Thymus (tissue), 11 donors: ENCODE data around the gene ZNF101. TPM values are rescaled to one million over a fixed set of nuclear protein-coding genes. Genes with fewer than 3 reads are reported as not detected.

ENCODE experiments used
- DNase-seq, 9 donors: peaks; one replicate each; pipeline ENCODE4 v3.0.0-alpha.2; 2013; ENCODE audit warnings: low spot score in 9 of 9, low read depth in 6 of 9, missing footprints in 1 of 9
- H3K27ac ChIP-seq, 2 donors: one replicate each; pipeline ENCODE4 v1.5.1; 2013; ENCODE audit warnings: control low read depth in 1 of 2, low read depth in 1 of 2, low read length in 1 of 2, mild to moderate bottlenecking in 1 of 2, moderate library complexity in 1 of 2
- H3K27me3 ChIP-seq, 2 donors: one replicate each; pipeline ENCODE4 v1.5.1; 2013; ENCODE audit warnings: low read length in 1 of 2; ENCODE audit not compliant: control insufficient read depth in 2 of 2, insufficient read depth in 1 of 2
- H3K36me3 ChIP-seq, 2 donors: one replicate each; pipeline ENCODE4 v1.5.1; 2013; ENCODE audit warnings: low read length in 1 of 2, mild to moderate bottlenecking in 1 of 2, moderate library complexity in 1 of 2; ENCODE audit not compliant: control insufficient read depth in 2 of 2, insufficient read depth in 2 of 2
- H3K4me1 ChIP-seq, 2 donors: one replicate each; pipeline ENCODE4 v1.5.1; 2013; ENCODE audit warnings: low read length in 2 of 2; ENCODE audit not compliant: control insufficient read depth in 2 of 2, insufficient read depth in 2 of 2
- H3K4me3 ChIP-seq, 2 donors: one replicate each; pipeline ENCODE4 v1.5.1; 2013; ENCODE audit warnings: low read length in 2 of 2, control low read depth in 1 of 2, mild to moderate bottlenecking in 1 of 2
- H3K9me3 ChIP-seq, 2 donors: one replicate each; pipeline ENCODE4 v1.5.1; 2013; ENCODE audit warnings: low read length in 1 of 2, mild to moderate bottlenecking in 1 of 2; ENCODE audit not compliant: control insufficient read depth in 2 of 2, insufficient read depth in 1 of 2
- WGBS: extraction: QIAGEN DNeasy Blood & Tissue Kit; methylation state at CpG from one replicate; pipeline ENCODE4 v1.1.7; 2013; 5-methylcytosine and 5-hydroxymethylcytosine counted together
- polyA plus RNA-seq: library from polyadenylated mRNA; stranded (reverse); fragments of 200-250 nt; gene quantifications from one replicate; pipeline ENCODE4 v1.2.3, GENCODE V29; 2013
- total RNA-seq: library from RNA; stranded (reverse); fragments of 120-200 nt; gene quantifications from one replicate; pipeline ENCODE4 v1.2.4, GENCODE V29; 2013
- donor health status: healthy.

Gene ZNF101
- total and polyA plus RNA-seq, 2 donors = 37.8 to 66.6 TPM

DNA sequence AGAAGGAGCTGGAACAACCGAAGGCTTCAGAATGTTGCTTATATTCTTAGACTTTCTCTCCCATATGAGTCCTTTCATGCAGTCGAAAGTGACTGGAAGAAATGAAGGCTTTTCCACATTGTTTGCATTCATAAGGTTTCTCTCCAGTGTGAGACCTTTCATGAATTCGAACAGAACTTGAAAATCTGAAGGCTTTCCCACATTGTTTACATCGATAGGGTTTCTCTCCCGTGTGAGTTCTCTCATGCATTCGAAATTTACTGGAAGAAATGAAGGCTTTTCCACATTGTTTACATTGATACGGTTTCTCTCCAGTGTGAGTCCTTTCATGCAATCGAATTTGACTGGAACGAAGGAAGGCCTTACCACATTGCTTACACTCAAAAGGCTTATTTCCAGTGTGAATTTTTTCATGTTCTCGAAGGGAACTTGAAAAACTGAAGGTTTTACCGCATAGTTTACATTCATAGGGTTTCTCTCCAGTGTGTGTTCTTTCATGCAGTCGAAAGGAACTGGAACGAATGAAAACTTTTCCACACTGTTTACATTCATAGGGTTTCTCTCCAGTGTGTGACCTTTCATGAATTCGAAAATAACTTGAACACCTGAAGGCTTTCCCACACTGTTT lies 42.8 kb downstream of the ZNF101 start:
- peaks cover 33 to 51% of the 10 kb centered on the region in 2 donors for H3K9me3 ChIP-seq

DNA sequence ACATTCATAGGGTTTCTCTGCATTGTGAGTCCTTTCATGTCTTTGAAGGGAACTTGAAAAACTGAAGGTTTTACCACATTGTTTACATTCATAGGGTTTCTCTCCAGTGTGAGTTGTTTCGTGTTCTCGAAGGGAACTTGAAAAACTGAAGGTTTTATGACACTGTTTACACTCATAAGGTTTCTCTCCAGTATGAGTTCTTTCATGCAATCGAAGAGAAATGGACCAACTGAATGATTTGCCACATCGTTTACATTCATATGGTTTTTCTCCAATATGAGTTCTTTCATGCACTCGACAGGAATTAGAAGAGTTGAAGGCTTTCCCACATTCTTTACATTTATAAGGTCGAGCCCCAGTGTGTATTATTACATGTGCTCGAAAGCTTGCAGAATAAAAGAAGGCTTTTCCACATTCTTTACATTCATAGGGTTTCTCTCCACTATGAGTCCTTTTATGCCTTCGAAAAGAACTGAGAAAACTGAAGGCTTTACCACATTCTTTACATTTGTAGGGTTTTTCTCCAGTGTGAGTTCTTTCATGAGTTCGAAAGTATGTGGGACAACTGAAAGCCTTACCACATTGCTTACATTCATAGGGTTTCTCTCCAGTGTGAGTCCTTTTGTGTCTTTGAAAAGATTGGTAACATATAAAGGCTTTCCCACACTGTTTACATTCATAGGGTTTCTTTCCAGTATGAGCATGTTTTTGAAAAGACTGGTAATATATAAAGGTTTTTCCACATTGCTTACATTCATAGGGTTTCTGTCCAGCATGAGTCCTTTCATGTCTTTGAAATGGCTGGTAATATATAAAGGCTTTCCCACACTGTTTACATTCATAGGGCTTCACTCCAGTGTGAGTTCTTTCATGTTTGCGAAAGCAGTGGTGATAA lies 43.5 kb downstream of the ZNF101 start:
- no peak overlapping the region for H3K27ac ChIP-seq
- WGBS = 96% methylated on average over 10 of the region's 10 CpGs
- no peaks in the 10 kb centered on the region for H3K4me1 ChIP-seq
- H3K36me3 ChIP-seq = peaks cover 20 to 46% of the 10 kb centered on the region in 2 donors
- no peaks in the 10 kb centered on the region for H3K27me3 ChIP-seq
- H3K9me3 ChIP-seq = peaks cover 37 to 48% of the 10 kb centered on the region in 2 donors
- DNase-seq = no peak
- H3K4me3 ChIP-seq = no peak overlapping the region

More for the DNA sequence above, 42.8 kb downstream of the ZNF101 start:
- Histone ChIP-seq H3K4me1 (no peaks in the 10 kb centered on the region), H3K36me3 (peaks cover 20 to 42% of the 10 kb centered on the region in 2 donors), H3K27me3 (no peaks in the 10 kb centered on the region), H3K27ac (no peak overlapping the region), H3K4me3 (no peak overlapping the region)
- DNase-seq = no peak
- WGBS = 97% methylated on average over 14 of the region's 14 CpGs

- H3K9me3 ChIP-seq = peaks cover 10 to 37% of the 10 kb centered on the region in 2 donors
Measured at GRCh38 chr19:19719798-19720197, 51.2 kb downstream of the ZNF101 start.

GRCh38 chr19:19721896-19722295 lies 53.3 kb downstream of the ZNF101 start:
- 99% methylated on average over 2 of the region's 2 CpGs for WGBS
- Histone ChIP-seq H3K4me1 (no peaks in the 10 kb centered on the region), H3K9me3 (peaks cover 8 to 29% of the 10 kb centered on the region in 2 donors), H3K4me3 (no peak overlapping the region), H3K27me3 (no peaks in the 10 kb centered on the region), H3K27ac (no peak overlapping the region), H3K36me3 (peaks cover 0 to 3% of the 10 kb centered on the region in 2 donors)
- no peak for DNase-seq

More at GRCh38 chr19:19719798-19720197, 51.2 kb downstream of the ZNF101 start:
- Histone ChIP-seq H3K27me3 (no peaks in the 10 kb centered on the region), H3K4me1 (no peaks in the 10 kb centered on the region), H3K4me3 (no peak overlapping the region), H3K36me3 (peaks cover 0 to 4% of the 10 kb centered on the region in 2 donors), H3K27ac (no peak overlapping the region)
- WGBS = 100% methylated on average over 2 of the region's 2 CpGs
- DNase-seq = no peak

DNA sequence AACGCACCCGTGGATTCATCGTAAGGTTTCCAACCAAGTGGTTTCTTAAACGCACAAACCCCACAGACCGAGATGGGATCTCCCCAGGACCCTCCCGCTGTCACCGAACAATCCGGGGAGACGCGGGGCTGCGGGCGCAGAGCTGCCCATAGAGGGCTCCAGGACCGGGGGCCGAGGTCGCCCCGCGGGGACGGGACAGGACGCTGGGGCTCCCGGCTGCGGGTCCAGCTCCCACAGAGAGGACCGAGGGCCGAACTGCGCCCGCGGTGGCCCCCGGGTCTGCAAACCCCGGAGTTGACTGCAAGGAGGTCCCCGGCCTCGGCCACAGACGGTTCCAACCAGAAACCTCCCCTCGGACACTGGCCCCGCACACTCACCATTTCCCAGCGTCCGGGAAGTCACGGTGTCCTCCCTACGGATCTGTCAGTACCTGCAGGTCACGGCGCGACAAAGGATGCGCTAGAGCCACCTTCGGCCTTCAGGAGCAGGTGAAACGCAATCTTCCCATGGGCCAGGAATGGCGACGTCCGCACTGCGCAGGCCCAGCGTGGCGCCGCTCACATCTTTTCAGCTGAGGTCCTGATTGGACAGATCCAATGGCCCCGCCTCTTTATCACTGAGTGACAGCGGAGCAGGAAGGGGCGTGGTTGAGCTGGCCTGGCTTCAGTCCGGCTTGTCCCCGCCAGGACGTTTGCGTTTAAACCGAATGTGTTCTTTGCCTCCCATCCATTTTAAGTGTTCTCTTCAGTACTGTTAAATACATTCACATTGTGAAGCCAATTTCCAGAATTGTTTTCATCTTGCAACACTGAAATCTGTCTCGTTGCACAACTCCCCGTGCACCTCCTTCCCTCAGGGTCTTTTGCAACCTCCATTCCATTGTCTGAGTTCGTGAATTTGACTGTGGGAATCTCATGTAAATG lies 64.2 kb downstream of the ZNF101 start, which contains the start of gene ZNF14:
Gene ZNF14, minus strand, starts transcription at position 534 of the 923 bp plus-strand sequence. Its CDS starts 154 bp downstream, at position 380.
- peak within 1 kb of the TSS; percentile 66 to 76 for H3K4me3 ChIP-seq
- peaks cover 3 to 10% of the 10 kb centered on the region in 2 donors for H3K36me3 ChIP-seq
- H3K4me1 ChIP-seq = no peaks in the 10 kb centered on the region
- H3K27ac ChIP-seq = peak within 1 kb of the TSS; percentile 64 to 68
- no peaks in the 10 kb centered on the region for H3K27me3 ChIP-seq
- DNase-seq = peak; percentile 78 to 93 (median 84)
- 1% methylated on average over 61 of the region's 61 CpGs for WGBS
- H3K9me3 ChIP-seq = peaks cover 4 to 38% of the 10 kb centered on the region in 2 donors

Other genes starting within 250 kb of the ZNF101 start
- 1.2 TPM for gene TSSK6, start 153.3 kb upstream of the ZNF101 start, total RNA-seq
- gene TSSK6, start 153.3 kb upstream of the ZNF101 start, polyA plus RNA-seq = 3.0 TPM
- gene NDUFA13, start 152.6 kb upstream of the ZNF101 start, total RNA-seq = 433 TPM
- gene NDUFA13, start 152.6 kb upstream of the ZNF101 start, polyA plus RNA-seq = 219 TPM
- 1.0 TPM for gene YJEFN3, start 139.9 kb upstream of the ZNF101 start, total RNA-seq
- 37.1 TPM for gene YJEFN3, start 139.9 kb upstream of the ZNF101 start, polyA plus RNA-seq
- gene CILP2, start 130.6 kb upstream of the ZNF101 start, total RNA-seq = 0.09 TPM
- gene CILP2, start 130.6 kb upstream of the ZNF101 start, polyA plus RNA-seq = 0.23 TPM
- gene PBX4, start 50.2 kb upstream of the ZNF101 start, total RNA-seq = 4.1 TPM
- 26.7 TPM for gene PBX4, start 50.2 kb upstream of the ZNF101 start, polyA plus RNA-seq
- 5.9 TPM for gene LPAR2, start 40.6 kb upstream of the ZNF101 start, total RNA-seq
- 53.8 TPM for gene LPAR2, start 40.6 kb upstream of the ZNF101 start, polyA plus RNA-seq
- 16.6 TPM for gene GMIP, start 25.2 kb upstream of the ZNF101 start, total RNA-seq
- gene GMIP, start 25.2 kb upstream of the ZNF101 start, polyA plus RNA-seq = 37.3 TPM
- gene ATP13A1, start 5.2 kb upstream of the ZNF101 start, total RNA-seq = 15.1 TPM
- gene ATP13A1, start 5.2 kb upstream of the ZNF101 start, polyA plus RNA-seq = 59.1 TPM
- 5.9 TPM for gene ZNF14, start 64.3 kb downstream of the ZNF101 start, total RNA-seq
- gene ZNF14, start 64.3 kb downstream of the ZNF101 start, polyA plus RNA-seq = 9.7 TPM
- 15.6 TPM for gene ZNF506, start 152.9 kb downstream of the ZNF101 start, total RNA-seq
- 14.4 TPM for gene ZNF506, start 152.9 kb downstream of the ZNF101 start, polyA plus RNA-seq
- 12.1 TPM for gene ZNF253, start 197.0 kb downstream of the ZNF101 start, total RNA-seq
- gene ZNF253, start 197.0 kb downstream of the ZNF101 start, polyA plus RNA-seq = 9.3 TPM
- gene ZNF93, start 232.1 kb downstream of the ZNF101 start, total RNA-seq = 11.0 TPM
- 4.6 TPM for gene ZNF93, start 232.1 kb downstream of the ZNF101 start, polyA plus RNA-seq